T-helper 2 cell treated with Interferon-gamma antibody and Interleukin-4, amounts not matched to agents 100 ng/mL and 5 ng/mL, for 36 hours (primary cell): ENCODE results near the gene ACOX1. TPM values are rescaled to one million over a fixed set of nuclear protein-coding genes. Genes with fewer than 3 reads are reported as not detected.

Experiments used
- intact Hi-C: fragments of 100-400 bp; cut with micrococcal nuclease; formaldehyde crosslinking; loops from one replicate; pipeline ENCODE4 v1.15.1; 2023
- total RNA-seq: library from RNA; stranded (reverse); gene quantifications from 2 replicates; pipeline ENCODE4 v1.2.3, GENCODE V29; 2022

The ACOX1 gene
- total RNA-seq, 1 donor from 2014 or later: 29.0 TPM

- intact Hi-C loops: no loop called here
These were observed 41.3 kb downstream of the ACOX1 start for GRCh38 chr17:75937652-75938051.

GRCh38 chr17:75933808-75934207, 45.2 kb downstream of the ACOX1 start:
- intact Hi-C loops: no loop called here

GRCh38 chr17:75932852-75933251, 46.1 kb downstream of the ACOX1 start:
- intact Hi-C loops: no loop called here

GRCh38 chr17:75931062-75931461, 47.9 kb downstream of the ACOX1 start:
- intact Hi-C loops: no loop called here

GRCh38 chr17:75927286-75927922, 51.6 kb downstream of the ACOX1 start:
- intact Hi-C loops: no loop called here

- intact Hi-C loops: no loop called here
These were observed 52.5 kb downstream of the ACOX1 start for GRCh38 chr17:75926456-75926855.

GRCh38 chr17:75925912-75926311, 53.1 kb downstream of the ACOX1 start:
- intact Hi-C loops: no loop called here

GRCh38 chr17:75925103-75925502, 53.9 kb downstream of the ACOX1 start:
- intact Hi-C loops: no loop called here

- intact Hi-C loops: no loop called here
These were observed 55.7 kb downstream of the ACOX1 start for GRCh38 chr17:75922963-75923874.

GRCh38 chr17:75922173-75922961, 56.6 kb downstream of the ACOX1 start:
- intact Hi-C loops: no loop called here

- intact Hi-C loops: no loop called here
These were observed 57.4 kb downstream of the ACOX1 start for GRCh38 chr17:75921596-75921995.

- intact Hi-C loops: no loop called here
These were observed 58.9 kb downstream of the ACOX1 start for GRCh38 chr17:75920045-75920560.

- intact Hi-C loops: no loop called here
These were observed 59.4 kb downstream of the ACOX1 start for GRCh38 chr17:75919611-75920010.

GRCh38 chr17:75917917-75918445, 61.0 kb downstream of the ACOX1 start:
- intact Hi-C loops: no loop called here

- intact Hi-C loops: no loop called here
These were observed 61.6 kb downstream of the ACOX1 start for GRCh38 chr17:75917141-75917916.

GRCh38 chr17:75915268-75915667, 63.7 kb downstream of the ACOX1 start:
- intact Hi-C loops: no loop called here

- intact Hi-C loops: no loop called here
These were observed 64.2 kb downstream of the ACOX1 start for GRCh38 chr17:75914643-75915267.

- intact Hi-C loops: no loop called here
These were observed 65.3 kb downstream of the ACOX1 start for GRCh38 chr17:75913537-75914210.

- intact Hi-C loops: no loop called here
These were observed 68.3 kb downstream of the ACOX1 start for GRCh38 chr17:75910699-75911098.
